GM12878 (cell line): Measurements from ENCODE around the gene RALGPS1. TPM values are rescaled to one million over a fixed set of nuclear protein-coding genes. Genes with fewer than 3 reads are reported as not detected.

ENCODE experiments used
- ATAC-seq: fragments of 200-7000 bp; cut with Tn5 transposase; 3 replicates; pipeline ENCODE4 v1.9.1; 2020; ENCODE audit warnings: mild to moderate bottlenecking, moderate library complexity
- BruUV-seq: library from RNA; stranded (reverse); fragments of 400-500 nt; replicated peaks from 2 replicates; lab custom pipeline; 2021; lab: Mats Ljungman, UMichigan
- CTCF ChIA-PET: fragments of 300-600 bp; sonication (Branson Sonifier 250); formaldehyde crosslinking; extraction: SDS; loops from one replicate; lab custom pipeline; 2021; ENCODE audit warnings: inconsistent platforms; lab: Yijun Ruan, JAX
- POLR2A ChIA-PET: fragments of 350-600 bp; formaldehyde crosslinking; extraction: SDS; loops from one replicate; lab custom pipeline; 2021; ENCODE audit warnings: inconsistent platforms; lab: Charles Lee
- RAD21 ChIA-PET: fragments of 300-600 bp; sonication (Branson Sonifier 250); formaldehyde crosslinking; loops from one replicate; lab custom pipeline; 2023; ENCODE audit warnings: antibody characterized with exemption; ENCODE audit not compliant: unreplicated experiment; lab: Charles Lee
- SMC1A ChIA-PET: fragments of 300-600 bp; sonication (Branson Sonifier 250); formaldehyde crosslinking; loops from one replicate; lab custom pipeline; 2023; ENCODE audit not compliant: unreplicated experiment, uncharacterized antibody; lab: Charles Lee
- DNase-seq: peaks from one replicate; pipeline ENCODE4 v3.0.0-alpha.2; 2011; ENCODE audit warnings: low read depth, low spot score
- FAIRE-seq: peaks from 3 replicates; lab custom pipeline; 2011; peaks lifted over from hg19 to GRCh38; lab: Jason Lieb, UNC
- H2AFZ ChIP-seq: 2 replicates; pipeline ENCODE4 v1.6.0; 2011; ENCODE audit warnings: low read depth, low read length, control low read depth; ENCODE audit not compliant: control insufficient read depth
- H3K27ac ChIP-seq: 2 replicates; pipeline ENCODE4 v1.5.1; 2011; ENCODE audit warnings: control low read depth; ENCODE audit not compliant: control insufficient read depth, insufficient read depth
- H3K27me3 ChIP-seq, 2 experiments: replicated peaks in 1 of 2; 2 replicates each; pipeline versions ENCODE4 v1.6.0 to v1.6.1; 2011; ENCODE audit warnings: low read length in 1 of 2; ENCODE audit not compliant: control insufficient read depth in 2 of 2, insufficient read depth in 2 of 2
- H3K36me3 ChIP-seq, 2 experiments: 2 replicates each; pipeline ENCODE4 v1.5.1; 2011; ENCODE audit warnings: low read length in 1 of 2; ENCODE audit not compliant: control insufficient read depth in 2 of 2, insufficient read depth in 2 of 2
- H3K4me1 ChIP-seq: 2 replicates; pipeline ENCODE4 v1.6.1; 2011; ENCODE audit warnings: mild to moderate bottlenecking, low read length, moderate library complexity, mixed read lengths; ENCODE audit not compliant: control insufficient read depth, insufficient read depth
- H3K4me2 ChIP-seq: 2 replicates; pipeline ENCODE4 v1.6.0; 2011; ENCODE audit warnings: control low read depth; ENCODE audit not compliant: control insufficient read depth, insufficient read depth
- H3K4me3 ChIP-seq: fragments of 200-600 bp; sonication (generic); 2 replicates; pipeline ENCODE4 v1.5.1; 2016
- H3K79me2 ChIP-seq: 2 replicates; pipeline ENCODE4 v1.6.0; 2011; ENCODE audit warnings: low read length; ENCODE audit not compliant: control insufficient read depth, insufficient read depth
- H3K9ac ChIP-seq: 2 replicates; pipeline ENCODE4 v1.8.0; 2011; ENCODE audit warnings: low read length, control low read depth, mixed read lengths; ENCODE audit not compliant: control insufficient read depth, insufficient read depth
- H3K9me3 ChIP-seq: replicated peaks from 3 replicates; pipeline ENCODE4 v1.5.1; 2011; ENCODE audit warnings: mild to moderate bottlenecking, low read length; ENCODE audit not compliant: control insufficient read depth, insufficient read depth
- H4K20me1 ChIP-seq: 2 replicates; pipeline ENCODE4 v1.6.0; 2011; ENCODE audit not compliant: control insufficient read depth, insufficient read depth
- CBFB ChIP-seq: IDR thresholded peaks from 2 replicates; pipeline ENCODE4 v1.6.1; 2016; ENCODE audit warnings: antibody characterized with exemption, low read depth
- CBX5 ChIP-seq: sonication (generic); IDR thresholded peaks from 2 replicates; pipeline ENCODE4 v1.6.1; 2016; ENCODE audit warnings: low read depth, moderate library complexity, mild to moderate bottlenecking, inconsistent platforms
- CHD4 ChIP-seq: fragments of 200-600 bp; sonication (generic); IDR thresholded peaks from 2 replicates; pipeline ENCODE4 v1.6.1; 2016; ENCODE audit warnings: mild to moderate bottlenecking
- EED ChIP-seq: sonication (generic); IDR thresholded peaks from 2 replicates; pipeline ENCODE4 v1.6.1; 2016; ENCODE audit warnings: antibody characterized with exemption, low read depth
- EP300 ChIP-seq, 2 experiments: fragments of 150-350 bp in 1 of 2; IDR thresholded peaks; 2 replicates each; pipeline ENCODE4 v1.6.1; 2011 to 2012; ENCODE audit warnings: low read depth in 2 of 2, low read length in 2 of 2, borderline replicate concordance in 1 of 2, improper control_type of control experiment in 1 of 2, inconsistent platforms in 1 of 2; ENCODE audit not compliant: control insufficient read depth in 1 of 2
- KDM1A ChIP-seq: fragments of 200-600 bp; sonication (generic); IDR thresholded peaks from 2 replicates; pipeline ENCODE4 v1.6.1; 2016; ENCODE audit warnings: borderline replicate concordance
- KLF5 ChIP-seq: fragments of 450-650 bp; IDR thresholded peaks from 2 replicates; pipeline ENCODE4 v1.6.1; 2014; ENCODE audit warnings: mild to moderate bottlenecking; ENCODE audit not compliant: partially characterized antibody
- NR2C2 ChIP-seq: IDR thresholded peaks from 2 replicates; pipeline ENCODE4 v1.6.1; 2011; ENCODE audit warnings: borderline replicate concordance, low read depth; ENCODE audit not compliant: control insufficient read depth, insufficient read length
- POU2F2 ChIP-seq: IDR thresholded peaks from 3 replicates; pipeline ENCODE4 v1.6.1; 2011; ENCODE audit warnings: low read depth, mild to moderate bottlenecking, low read length, borderline replicate concordance
- SRF ChIP-seq, 2 experiments: IDR thresholded peaks; 2 replicates each; pipeline ENCODE4 v1.6.1; 2011; ENCODE audit warnings: low read depth in 2 of 2, low read length in 2 of 2, mild to moderate bottlenecking in 1 of 2, moderate library complexity in 1 of 2
- ZNF592 ChIP-seq: fragments of 450-650 bp; IDR thresholded peaks from 2 replicates; pipeline ENCODE4 v1.6.1; 2017; ENCODE audit warnings: mild to moderate bottlenecking, moderate library complexity
- WGBS: methylation state at CpG from one replicate; pipeline ENCODE4 v1.1.6; 2016; ENCODE audit warnings: low lambda C conversion rate; ENCODE audit not compliant: insufficient replicate concordance, insufficient coverage; ENCODE audit errors: missing lambda C conversion rate; 5-methylcytosine and 5-hydroxymethylcytosine counted together
- in situ Hi-C: fragments of 300-500 bp; cut with MboI; formaldehyde crosslinking; loops from 9 replicates; pipeline ENCODE4 v1.14.3; 2018; ENCODE audit warnings: mixed read lengths
- intact Hi-C: fragments of 100-400 bp; cut with micrococcal nuclease; formaldehyde crosslinking; loops from one replicate; pipeline ENCODE4 v1.14.2; 2022; ENCODE audit not compliant: unreplicated experiment
- polyA plus RNA-seq, 11 experiments: library from polyadenylated mRNA; depleted of rRNA in 4 of 11; unstranded in 6 of 11; stranded (reverse) in 5 of 11; fragments of >200 nt; fragmentation: Nextera tagmentation in 4 of 11; fragmentation: Illumina TruSeq in 1 of 11; extraction: Ambion mirVana in 4 of 11; extraction: Trizol in 1 of 11; gene quantifications; 1 replicate in 1 of 11; 2 replicates in 10 of 11; pipeline versions ENCODE4 v1.2.1 to v1.2.3, GENCODE V29; 2011 to 2016; ENCODE audit warnings: inconsistent platforms in 2 of 11, missing spikeins in 2 of 11, low read depth in 1 of 11
- total RNA-seq, 4 experiments: library from RNA; depleted of rRNA in 3 of 4; stranded (reverse); fragments of >200 nt in 3 of 4; fragmentation: Illumina TruSeq in 1 of 4; extraction: Trizol in 1 of 4; gene quantifications; 2 replicates each; pipeline versions ENCODE4 v1.2.1 to v1.2.3, GENCODE V29; 2013 to 2021

Gene RALGPS1
- total and polyA plus RNA-seq, 10 of the 15 experiments (the other 5 are each of a cell fraction or from before 2014, with no cell fraction given): 0.13 to 5.6 (median 2.7) TPM

- peak; percentile 35 for FAIRE-seq
- no peak overlapping the region for H3K4me3 ChIP-seq
Measured at GRCh38 chr9:127075624-127076372, 161.2 kb downstream of the RALGPS1 start.

More at GRCh38 chr9:127075624-127076372, 161.2 kb downstream of the RALGPS1 start:
- WGBS: 92% methylated on average over 2 of the region's 2 CpGs
- Histone ChIP-seq H3K4me1 (no peaks in the 10 kb centered on the region), H3K36me3 (no peaks in the 10 kb centered on the region), H3K27ac (no peak overlapping the region), H3K9ac (no peak overlapping the region), H3K4me2 (no peak overlapping the region), H2AFZ (no peak overlapping the region), H3K27me3 (no peaks in the 10 kb centered on the region), H4K20me1 (no peaks in the 10 kb centered on the region), H3K9me3 (no peaks in the 10 kb centered on the region; the same call in 2 of the 3 replicates), H3K79me2 (no peaks in the 10 kb centered on the region)
- no TSS peak for BruUV-seq
- CTCF ChIA-PET: interaction anchor here (0.7 to 3.1 kb wide), 6 partner anchors 9 to 94 kb away, joined by 3 to 8 read pairs (median 3); no protein-coding TSS in a partner anchor
- RAD21 ChIA-PET: interaction anchor here (0.8 to 1.6 kb wide), 5 partner anchors 14 to 123 kb away, joined by 3 to 7 read pairs (median 3); no protein-coding TSS in a partner anchor
- SMC1A ChIA-PET: interaction anchor here (0.8 to 1.8 kb wide), 9 partner anchors 9 to 134 kb away, joined by 3 to 7 read pairs (median 4); no protein-coding TSS in a partner anchor
- TF ChIP-seq KLF5: no peak
- TF ChIP-seq CBFB: no peak
- no peak for TF ChIP-seq KDM1A
- no peak for TF ChIP-seq CBX5
- TF ChIP-seq CHD4: no peak
- no peak for TF ChIP-seq POU2F2
- TF ChIP-seq EP300 (IDR thresholded peaks at IDR 0.05; ENCODE audit: borderline replicate concordance in 1 of 2, control insufficient read depth in 1 of 2, low read depth in 2 of 2, low read length in 2 of 2): no peak
- TF ChIP-seq SRF (IDR thresholded peaks at IDR 0.05; ENCODE audit: low read depth in 2 of 2, low read length in 2 of 2): no peak
- TF ChIP-seq NR2C2: no peak
- TF ChIP-seq ZNF592: no peak
- TF ChIP-seq EED: no peak
- ATAC-seq (no peak), DNase-seq (no peak)
- in situ Hi-C loops: no loop called here
- POLR2A ChIA-PET: interaction anchor here (0.8 kb wide), 1 partner anchor 76 kb away, joined by 3 read pairs; no protein-coding TSS in a partner anchor
- intact Hi-C loops: no loop called here
